Frontal cortex (tissue), 4 donors: ENCODE results near the gene GNG7. TPM values are rescaled to one million over a fixed set of nuclear protein-coding genes. Genes with fewer than 3 reads are reported as not detected.
A peak's percentile ranks its signal among the peaks of the same experiment; 100 is the strongest.
"Not testable (repeated sequence)": the region's sequence is repeated elsewhere in the genome, so short reads cannot be mapped to it uniquely, and the experiment has no call there.

Experiments
- DNase-seq, 2 donors: peaks; one replicate each; pipeline ENCODE4 v3.0.0; 2012; ENCODE audit warnings: low spot score in 2 of 2
- FAIRE-seq: peaks from 2 replicates; lab custom pipeline; 2012; peaks lifted over from hg19 to GRCh38; lab: Jason Lieb, UNC
- total RNA-seq: library from RNA; depleted of rRNA; stranded (reverse); fragments of >200 nt; gene quantifications from one replicate; pipeline ENCODE4 v1.2.3, GENCODE V29; 2014
- donor health status: control.
- donor health status: control.
- donor health status: control.

GNG7 gene
- total RNA-seq, 1 donor from 2014 or later = 7.7 TPM

DNA sequence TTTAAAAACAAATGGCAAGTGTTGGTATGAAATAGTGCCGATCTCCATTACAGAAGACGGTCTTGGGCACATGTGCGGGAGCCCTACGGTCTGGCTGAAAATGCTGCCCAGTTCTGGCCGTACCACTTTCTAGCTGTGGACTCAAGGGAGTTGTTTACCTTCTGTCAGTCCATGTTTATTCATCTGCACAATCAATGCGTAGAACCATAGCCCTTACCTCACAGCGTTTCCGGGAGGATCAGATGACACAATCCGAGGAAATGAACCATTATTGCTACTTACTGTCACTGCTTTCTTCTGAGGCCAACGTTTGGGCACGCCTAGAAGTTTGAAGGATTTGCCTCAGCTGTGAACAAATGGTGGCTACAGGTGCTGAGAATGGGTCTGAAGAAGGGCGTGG lies 195.4 kb downstream of the GNG7 start:
- FAIRE-seq (no peak), DNase-seq (no peak)

DNA sequence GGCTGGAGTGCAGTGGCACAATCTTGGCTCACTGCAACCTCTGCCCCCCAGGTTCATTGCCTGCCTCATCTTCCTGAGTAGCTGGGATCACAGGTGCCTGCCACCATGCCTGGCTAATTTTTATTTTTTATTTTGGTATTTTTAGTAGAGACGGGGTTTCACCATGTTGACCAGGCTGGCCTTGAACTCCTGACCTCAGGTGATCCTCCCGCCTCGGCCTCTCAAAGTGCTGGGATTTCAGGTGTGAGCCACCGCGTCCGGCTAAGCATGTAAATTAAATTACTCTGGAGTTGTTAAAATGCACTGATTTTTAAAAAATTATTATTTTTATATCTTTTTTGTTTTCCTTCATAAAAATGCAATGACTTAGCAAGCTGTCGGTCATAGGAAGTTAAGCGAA lies 195.8 kb downstream of the GNG7 start:
- not testable (repeated sequence) for FAIRE-seq, DNase-seq

DNA sequence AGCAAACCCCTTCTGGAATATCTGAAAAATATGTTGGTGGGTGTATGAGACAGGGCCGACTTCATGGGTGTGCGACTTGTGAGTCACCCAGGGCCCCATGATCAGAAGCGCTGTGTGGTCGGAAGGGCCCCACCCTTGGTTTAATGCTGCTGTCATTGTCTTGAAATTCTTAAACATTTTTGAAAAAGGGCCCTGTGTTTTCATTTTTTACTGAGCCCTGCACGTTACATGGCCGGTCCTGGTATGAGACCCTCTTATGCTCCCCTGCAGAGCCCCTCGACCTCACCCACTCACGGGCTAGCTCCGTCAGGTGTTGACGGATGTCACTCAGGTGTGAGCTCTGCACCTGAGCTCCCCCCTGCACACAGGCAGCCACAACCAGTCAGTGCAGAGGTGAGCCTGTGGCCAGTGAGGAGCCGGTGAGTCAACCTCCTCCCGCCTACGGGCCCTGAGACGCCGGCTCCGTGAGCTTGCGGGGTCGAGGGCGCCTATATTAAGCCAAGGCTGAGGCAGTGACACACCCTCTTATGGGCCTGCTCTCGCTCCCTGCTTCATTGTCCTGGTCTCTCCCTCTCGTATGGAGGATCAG lies 198.9 kb downstream of the GNG7 start:
- DNase-seq (no peak), FAIRE-seq (no peak)

DNA sequence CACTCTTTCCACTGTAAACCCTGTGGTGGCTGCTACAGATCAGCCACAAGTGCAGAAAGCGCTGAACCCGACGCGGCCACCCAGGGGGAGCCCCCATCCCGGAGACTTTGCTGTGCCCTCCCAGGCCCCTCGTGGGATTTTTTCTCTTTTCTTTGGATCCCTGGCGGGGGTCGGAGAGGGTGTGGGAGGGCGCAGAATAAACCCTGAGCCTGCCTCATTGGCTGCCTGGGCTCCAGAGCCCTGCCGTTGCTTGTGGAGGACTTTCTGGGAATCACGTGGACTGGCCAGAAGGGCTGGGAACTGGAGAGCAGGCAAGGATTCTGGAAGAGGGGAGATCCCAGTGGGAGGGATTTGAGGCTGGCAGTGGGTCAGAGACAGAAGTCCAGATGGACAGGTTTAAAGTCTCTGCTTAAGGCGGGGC lies 201.6 kb downstream of the GNG7 start:
- no peak for FAIRE-seq

DNA sequence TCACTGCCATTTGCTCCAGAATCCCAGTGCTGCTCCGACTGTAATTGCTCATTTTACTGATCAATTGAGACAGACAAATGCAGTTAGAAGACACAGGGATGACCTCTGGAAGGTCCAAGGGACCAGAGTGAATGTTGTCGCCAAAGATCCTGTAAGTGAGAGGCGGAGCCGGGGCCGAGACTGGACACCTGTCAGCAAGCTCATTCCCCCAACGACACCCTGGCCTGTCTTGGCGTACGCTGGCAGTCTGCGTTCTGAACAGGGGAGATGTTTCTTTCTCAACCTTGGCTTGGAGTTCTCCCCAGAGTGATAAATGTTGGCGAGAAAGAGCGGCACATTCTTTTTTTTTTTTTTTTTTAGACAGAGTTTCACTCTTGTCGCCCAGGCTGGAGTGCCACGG lies 202.3 kb downstream of the GNG7 start:
- FAIRE-seq (no peak), DNase-seq (no peak)

More for the DNA sequence above, 201.6 kb downstream of the GNG7 start:
- no peak for DNase-seq

DNA sequence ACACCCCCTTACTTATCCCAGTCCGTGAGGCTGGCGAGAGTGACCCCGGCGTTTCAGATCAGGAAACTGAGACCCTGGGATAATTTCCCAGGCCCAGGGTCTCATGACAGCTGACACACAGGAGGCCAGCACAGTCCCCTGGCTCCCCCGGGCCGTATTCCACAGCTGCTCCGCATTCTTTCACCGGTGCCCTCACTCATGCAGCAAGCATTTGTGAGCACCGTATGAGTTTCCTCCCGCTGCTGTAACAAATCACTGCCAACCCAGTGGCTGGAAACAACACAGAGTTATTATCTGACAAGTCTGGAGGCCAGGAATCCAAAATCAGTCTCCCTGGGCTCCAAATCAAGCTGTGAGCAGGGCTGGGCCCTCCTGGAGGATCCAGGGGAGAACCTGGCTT lies 205.3 kb downstream of the GNG7 start:
- FAIRE-seq (no peak), DNase-seq (no peak)

DNA sequence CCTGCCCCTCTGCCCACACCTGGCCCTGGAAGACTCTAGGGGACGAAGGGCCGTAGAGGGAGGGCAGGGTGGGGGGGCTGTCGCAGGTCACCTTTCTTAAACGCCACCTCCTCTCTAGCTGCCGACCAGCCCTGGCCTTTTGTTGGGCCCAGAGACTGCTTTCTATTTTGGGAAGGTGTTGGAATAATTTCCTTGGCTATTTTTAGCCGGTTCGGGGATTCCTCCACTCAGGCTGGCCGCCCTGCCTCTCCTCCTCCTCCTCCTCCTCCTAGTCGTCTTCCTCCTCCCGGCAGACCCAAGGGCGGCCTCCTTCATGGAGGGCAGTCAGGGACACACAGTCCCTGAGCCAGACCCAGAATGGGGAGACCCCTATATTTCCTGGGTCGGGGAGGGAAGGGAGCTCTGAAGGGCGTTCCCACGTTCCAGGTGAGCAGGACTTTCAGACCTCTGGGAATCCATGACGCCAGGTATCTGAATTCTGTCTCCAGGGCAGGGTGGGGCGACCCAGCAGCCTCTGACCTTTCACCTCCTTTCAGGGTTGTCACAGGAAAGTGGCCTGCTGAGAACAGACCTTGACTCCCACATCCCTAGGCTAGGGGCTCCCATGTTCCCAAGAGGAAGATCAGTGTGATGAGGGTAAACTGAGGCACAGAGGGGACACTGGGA lies 206.7 kb downstream of the GNG7 start:
- FAIRE-seq (no peak), DNase-seq (peak in 1 of 2 donors; percentile 61)

DNA sequence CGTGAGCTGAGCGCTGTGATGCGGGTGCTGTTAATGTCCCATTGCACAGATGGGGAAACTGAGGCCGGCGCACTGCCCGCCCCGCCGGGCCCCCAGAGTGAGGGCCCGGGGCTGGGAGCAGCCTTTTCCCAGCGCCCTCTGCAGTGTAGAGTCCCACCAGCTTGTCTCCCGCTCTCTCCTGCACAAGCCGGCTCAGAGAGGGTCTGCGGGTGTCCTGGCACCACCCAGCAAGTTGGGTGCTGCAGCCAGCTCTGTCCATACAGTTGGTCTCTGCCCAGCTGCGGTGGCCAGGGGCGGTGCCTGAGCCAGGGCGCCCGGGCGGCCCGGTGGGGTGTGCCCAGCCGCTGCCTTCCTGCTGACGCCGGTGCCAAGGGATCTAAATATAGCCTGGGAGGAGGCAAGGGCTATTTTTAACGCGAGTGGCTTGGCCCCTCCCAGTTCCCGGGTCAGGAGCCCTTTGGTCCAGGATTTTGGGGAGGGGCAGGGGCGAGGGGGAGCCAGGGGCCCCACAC lies 207.3 kb downstream of the GNG7 start:
- FAIRE-seq (no peak), DNase-seq (peak; percentile 55 to 77)

DNA sequence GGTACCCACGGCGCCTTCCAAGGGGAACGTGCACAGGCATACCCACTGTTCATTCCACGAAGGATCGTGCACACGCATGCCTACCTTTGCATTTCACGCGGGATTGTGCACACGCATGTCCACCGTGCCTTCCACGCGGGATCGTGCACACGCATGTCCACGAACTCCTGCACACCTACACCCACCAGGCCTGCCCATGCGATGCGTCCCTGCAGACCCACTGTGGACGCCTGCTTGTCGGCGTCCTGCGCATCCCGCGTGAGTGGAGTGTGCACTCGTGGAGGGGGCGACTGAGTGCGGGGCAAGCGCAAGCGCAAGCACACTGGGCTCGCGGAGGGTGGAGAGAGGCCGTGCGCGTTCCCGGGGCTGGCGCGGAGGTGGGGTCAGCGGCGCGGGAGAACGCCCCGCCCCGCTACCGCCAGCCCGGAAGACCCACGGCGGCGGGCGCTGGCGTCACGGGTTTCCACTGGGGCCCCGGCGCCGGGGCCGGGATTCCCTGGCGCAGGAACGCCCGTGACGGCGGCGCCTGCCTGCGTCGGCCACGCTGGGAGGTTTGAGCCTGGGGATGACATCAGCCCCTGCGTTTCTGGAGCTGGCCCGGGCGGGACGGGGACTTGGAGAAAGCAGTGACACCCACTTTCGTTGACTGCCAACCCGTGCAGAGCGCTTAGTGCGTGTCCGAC lies 207.9 kb downstream of the GNG7 start:
- FAIRE-seq (no peak), DNase-seq (peak; percentile 84 to 85)

DNA sequence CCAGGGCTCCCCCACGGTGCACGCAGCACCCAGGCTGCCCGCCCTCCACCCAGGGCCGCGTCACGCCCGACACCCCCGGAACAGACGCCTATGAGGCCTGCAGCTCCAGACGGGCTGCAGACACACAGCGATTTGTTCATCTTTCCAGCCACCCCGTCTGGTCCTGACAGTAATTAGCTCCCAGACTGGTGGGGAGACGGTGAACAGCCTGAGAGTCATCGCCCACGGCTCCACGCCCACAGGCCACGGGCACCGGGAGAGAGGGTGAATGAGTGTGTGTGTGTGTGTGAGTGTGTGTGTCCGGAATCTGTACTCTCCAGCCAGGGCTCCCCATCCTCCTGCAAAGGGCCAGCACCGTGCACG lies 208.4 kb downstream of the GNG7 start:
- no peak for DNase-seq
- FAIRE-seq = no peak

DNA sequence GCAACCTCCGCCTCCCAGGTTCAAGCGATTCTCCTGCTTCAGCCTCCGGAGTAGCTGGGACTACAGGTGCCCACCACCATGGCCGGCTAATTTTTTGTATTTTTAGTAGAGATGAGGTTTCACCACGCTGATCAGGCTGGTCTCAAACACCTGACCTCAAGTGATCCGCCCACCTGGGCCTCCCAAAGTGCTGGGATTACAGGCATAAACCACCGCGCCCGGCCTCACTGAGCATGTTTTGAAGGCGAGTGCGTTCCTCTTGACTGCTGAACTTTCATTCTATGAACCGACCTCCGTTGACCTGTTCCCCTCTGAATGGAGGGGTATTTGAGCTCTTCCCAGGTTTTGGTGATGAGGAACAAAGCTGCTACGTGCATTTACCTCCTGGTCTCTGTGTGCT lies 209.0 kb downstream of the GNG7 start:
- FAIRE-seq, DNase-seq: not testable (repeated sequence)

DNA sequence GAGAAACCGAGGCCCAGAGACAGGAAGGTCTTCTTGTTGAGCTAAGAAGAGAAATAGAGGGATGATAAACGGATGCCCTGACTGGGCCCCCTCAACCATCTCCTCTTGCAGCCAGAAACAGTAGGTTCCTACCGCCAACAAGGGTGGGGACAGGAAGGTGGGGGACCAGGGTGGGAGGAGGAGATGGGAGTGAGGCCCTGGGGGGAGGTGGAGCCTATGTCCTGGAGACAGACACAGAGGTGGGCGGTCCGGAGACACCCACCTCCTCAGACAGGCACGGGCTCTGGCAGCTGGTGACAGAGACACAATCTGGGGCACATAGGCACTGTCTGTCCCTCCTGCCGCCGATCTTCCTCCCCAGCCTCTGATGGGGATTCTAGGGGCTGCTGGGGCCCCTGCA lies 209.6 kb downstream of the GNG7 start:
- no peak for DNase-seq
- FAIRE-seq = no peak

DNA sequence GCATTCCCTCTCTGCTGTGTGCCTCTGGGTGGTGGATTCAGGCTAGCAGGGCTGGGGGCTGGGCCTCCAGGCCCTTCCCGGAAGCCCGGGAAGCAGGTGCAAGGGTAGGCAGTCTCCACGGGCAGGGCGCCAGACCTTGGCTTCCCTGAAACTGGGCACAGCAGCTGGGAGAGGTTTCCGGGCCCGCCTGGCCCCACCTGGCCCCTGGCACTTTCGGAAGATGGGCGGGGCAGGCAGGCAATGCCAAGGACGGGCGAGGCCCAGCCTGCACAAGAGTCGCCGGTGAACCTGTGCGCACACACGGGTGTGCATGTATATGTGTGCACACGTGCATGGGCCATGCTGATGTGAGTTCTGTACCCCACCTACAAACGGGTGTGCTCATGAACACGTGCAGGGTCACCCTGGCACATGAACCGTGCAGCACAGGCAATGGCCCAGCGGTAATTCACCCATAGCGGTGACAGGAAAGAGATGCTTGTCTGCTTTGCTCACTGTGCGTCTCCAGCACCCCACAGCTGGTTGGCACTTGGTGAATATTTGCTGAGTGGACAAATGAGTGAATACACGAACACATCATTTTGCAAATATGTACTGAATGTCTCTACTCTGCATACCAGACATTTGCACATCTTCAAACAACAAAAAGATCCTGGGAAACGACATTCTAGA lies 211.2 kb downstream of the GNG7 start:
- DNase-seq = no peak
- FAIRE-seq = no peak

DNA sequence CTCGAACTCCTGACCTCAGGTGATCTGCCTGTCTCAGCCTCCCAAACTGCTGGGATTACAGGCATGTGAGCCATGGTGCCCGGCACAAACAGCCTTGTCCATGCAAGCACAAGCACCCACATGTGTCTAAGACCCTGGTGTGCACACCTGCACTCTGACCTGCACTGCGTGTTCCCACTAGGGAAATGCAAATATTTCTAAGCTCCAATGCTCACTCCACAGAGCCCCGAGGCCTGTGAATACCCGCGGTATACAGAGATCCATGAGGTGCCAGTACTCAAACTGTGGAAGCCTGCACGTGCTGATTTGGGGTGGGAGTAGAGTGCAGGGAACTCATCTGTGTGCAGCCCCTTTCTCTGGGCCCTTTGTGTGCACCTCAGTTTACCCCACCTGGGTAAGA lies 211.8 kb downstream of the GNG7 start:
- no peak for FAIRE-seq
- DNase-seq = no peak

DNA sequence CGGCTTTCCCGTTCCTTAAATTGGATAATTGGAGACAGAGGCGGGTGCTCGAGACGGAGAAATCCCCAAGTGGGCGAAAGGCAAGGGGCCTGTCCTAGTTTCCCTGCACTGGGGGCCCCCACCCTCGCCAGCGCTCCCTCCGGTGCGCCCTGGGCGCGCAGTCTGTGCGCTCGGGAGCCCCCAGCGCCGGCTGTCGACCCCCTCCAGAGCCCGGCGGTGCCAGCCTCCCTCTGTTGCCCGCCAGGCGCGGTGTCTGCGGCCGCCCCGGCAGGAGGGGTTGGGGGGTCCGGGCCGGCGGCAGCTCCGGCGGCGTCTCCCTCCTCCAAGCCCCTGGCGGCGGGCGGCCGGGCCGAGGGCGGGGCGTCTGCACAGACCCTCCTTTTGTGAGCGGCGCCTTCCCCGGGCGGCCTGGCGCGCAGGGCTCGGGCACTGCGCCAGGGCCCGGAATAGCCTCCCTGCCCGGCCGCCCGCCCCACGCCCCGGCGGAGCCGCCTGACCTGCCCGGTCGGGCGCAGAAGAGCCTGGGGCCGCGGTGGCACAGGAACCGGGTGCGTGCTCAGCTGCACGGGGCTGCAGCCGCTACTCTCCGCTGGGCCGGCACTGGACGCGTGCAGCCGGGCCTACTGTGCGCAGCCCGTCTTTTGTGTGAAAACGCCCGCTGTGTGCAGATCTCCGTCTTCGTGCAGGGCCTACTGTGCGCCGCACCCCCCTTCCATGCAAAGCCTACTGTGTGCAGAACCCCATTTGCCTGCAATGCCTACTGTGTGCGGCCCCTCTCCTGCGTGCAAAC lies 213.4 kb downstream of the GNG7 start:
- FAIRE-seq = no peak
- peak; percentile 76 to 78 for DNase-seq

DNA sequence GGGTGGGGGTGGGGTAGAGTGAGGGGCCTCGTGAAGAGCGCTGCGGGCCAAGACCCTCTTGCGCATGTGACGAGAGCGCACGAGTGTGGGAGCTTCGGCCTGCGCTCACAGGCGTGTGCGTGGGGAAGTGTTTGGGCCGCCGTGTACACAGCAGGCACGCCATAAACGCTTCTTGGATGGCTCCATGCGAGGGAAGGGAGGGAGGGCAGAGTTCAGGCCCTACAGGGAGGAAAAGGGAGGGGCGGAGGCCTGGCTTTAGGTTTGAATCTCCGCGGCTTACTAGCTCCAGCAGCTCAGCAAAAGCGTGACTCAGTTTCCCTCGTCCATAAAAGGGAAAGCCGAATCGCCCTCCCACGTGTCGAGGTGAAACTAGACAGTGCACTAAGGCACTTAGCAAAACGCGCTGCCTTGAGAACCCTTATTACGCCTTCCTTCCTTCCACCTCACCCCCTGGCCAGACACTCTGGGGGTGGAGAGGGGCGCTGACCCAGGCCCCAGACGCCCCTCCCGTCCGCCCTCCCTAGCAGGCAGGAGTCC lies 214.0 kb downstream of the GNG7 start:
- DNase-seq (no peak), FAIRE-seq (no peak)

DNA sequence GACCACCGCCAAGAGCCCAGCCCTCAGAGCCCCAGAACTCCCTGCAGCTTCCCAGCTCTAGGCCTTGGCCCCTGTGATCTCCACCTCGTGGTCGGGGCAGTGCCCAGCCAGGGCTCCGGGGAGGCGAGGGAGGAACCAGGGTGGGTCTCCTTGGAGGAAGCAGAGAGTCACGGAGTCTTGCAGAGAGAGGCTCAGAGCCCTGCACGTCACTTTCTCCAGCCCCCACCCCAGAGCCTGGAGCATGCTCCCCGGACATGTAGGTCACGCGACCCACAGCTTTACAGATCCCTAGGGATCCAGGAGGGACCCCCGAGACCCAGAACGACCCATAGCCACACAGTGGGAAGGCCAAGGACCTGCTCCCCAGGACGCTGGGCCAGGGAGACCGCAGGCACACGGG lies 214.7 kb downstream of the GNG7 start:
- FAIRE-seq = no peak
- no peak for DNase-seq

DNA sequence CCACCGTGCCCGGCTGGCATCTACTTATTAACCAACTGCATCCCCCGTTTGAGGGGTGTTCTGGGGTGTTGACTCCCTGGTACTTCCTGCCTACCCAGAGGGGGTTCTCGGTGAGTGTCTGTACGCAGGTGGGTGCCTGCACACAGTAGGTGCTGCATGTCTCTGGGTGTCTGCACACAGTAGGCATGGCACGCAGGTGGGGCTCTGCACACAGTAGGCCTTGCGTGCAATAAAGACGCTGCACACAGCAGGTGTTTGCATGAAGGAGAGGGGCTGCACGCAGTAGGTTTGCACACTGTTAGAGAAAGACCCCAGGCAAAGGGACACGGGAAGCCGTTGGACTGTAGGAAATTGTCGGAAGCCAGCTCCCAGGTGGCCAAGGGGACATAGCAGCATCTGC lies 215.4 kb downstream of the GNG7 start:
- DNase-seq (no peak), FAIRE-seq (no peak)

DNA sequence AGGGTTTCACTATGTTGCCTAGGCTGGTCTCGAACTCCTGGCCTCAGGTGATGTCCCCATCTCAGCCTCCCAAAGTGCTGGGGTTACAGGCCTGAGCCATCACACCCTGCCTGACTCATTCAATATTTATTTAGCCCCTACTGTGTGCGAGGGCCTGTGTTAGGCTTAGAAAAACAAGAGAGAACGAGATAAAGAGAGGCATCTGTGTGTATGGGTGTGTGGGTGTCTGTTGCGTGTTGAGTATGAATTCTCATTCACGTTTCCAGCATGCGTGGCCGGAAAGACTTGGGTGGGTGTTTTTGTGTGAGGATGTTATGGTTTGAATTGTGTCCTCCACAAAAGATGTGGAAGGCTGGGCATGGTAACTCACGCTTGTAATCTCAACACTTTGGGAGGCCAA lies 217.1 kb downstream of the GNG7 start:
- DNase-seq (no peak), FAIRE-seq (no peak)
